ENCODE measurements around the gene NUP214. TPM values are rescaled to one million over a fixed set of nuclear protein-coding genes. Genes with fewer than 3 reads are reported as not detected.

The NUP214 gene
- total RNA-seq, 1 experiment from 2014 or later = 52.3 TPM

- Histone ChIP-seq H3K36me3 (ENCODE audit: control insufficient read depth, insufficient read depth, low read length) (no peaks in the 10 kb centered on the region), H3K27me3 (replicated peaks; ENCODE audit: control insufficient read depth, insufficient read depth, low read length) (no peaks in the 10 kb centered on the region), H3K9me3 (no peaks in the 10 kb centered on the region), H3K4me3 (ENCODE audit: low read depth, low read length) (no peak overlapping the region), H3K4me1 (no peaks in the 10 kb centered on the region)
- H3K4me1 Mint-ChIP-seq (ENCODE audit: low read depth, unreplicated experiment) = no peaks in the 10 kb centered on the region
- no peaks in the 10 kb centered on the region for H3K27me3 Mint-ChIP-seq (ENCODE audit: insufficient read depth, unreplicated experiment)
- no peak overlapping the region for H3K4me3 Mint-ChIP-seq (ENCODE audit: unreplicated experiment)
- no peaks in the 10 kb centered on the region for H3K36me3 Mint-ChIP-seq (ENCODE audit: insufficient read depth, unreplicated experiment)
- intact Hi-C loops (cut with micrococcal nuclease; ENCODE audit: unreplicated experiment) = no loop called here
- no peak for TF ChIP-seq CTCF (IDR thresholded peaks at IDR 0.05; ENCODE audit: insufficient read depth in 1 of 2, low read depth in 1 of 2, low read length in 1 of 2, severe bottlenecking in 1 of 2, unreplicated experiment in 1 of 2)
- H3K9me3 Mint-ChIP-seq (ENCODE audit: unreplicated experiment) = no peaks in the 10 kb centered on the region
- POLR2A ChIA-PET = no interaction called here
- no TSS peak for BruUV-seq (replicated peaks)
- CTCF ChIA-PET = no interaction called here
- DNase-seq = no peak
- no peak overlapping the region for H3K27ac Mint-ChIP-seq (ENCODE audit: unreplicated experiment)
Measured at GRCh38 chr9:131087354-131087893, 38.0 kb upstream of the NUP214 start.

GRCh38 chr9:131090025-131090787 is 35.2 kb upstream of the NUP214 start:
- Histone ChIP-seq H3K27me3 (replicated peaks; ENCODE audit: control insufficient read depth, insufficient read depth, low read length) (no peaks in the 10 kb centered on the region), H3K36me3 (ENCODE audit: control insufficient read depth, insufficient read depth, low read length) (no peaks in the 10 kb centered on the region), H3K9me3 (no peaks in the 10 kb centered on the region), H3K4me3 (ENCODE audit: low read depth, low read length) (no peak overlapping the region), H3K4me1 (no peaks in the 10 kb centered on the region)
- H3K4me1 Mint-ChIP-seq (ENCODE audit: low read depth, unreplicated experiment) = no peaks in the 10 kb centered on the region
- no peaks in the 10 kb centered on the region for H3K27me3 Mint-ChIP-seq (ENCODE audit: insufficient read depth, unreplicated experiment)
- H3K36me3 Mint-ChIP-seq (ENCODE audit: insufficient read depth, unreplicated experiment) = no peaks in the 10 kb centered on the region
- POLR2A ChIA-PET = no interaction called here
- H3K27ac Mint-ChIP-seq (ENCODE audit: unreplicated experiment) = no peak overlapping the region
- intact Hi-C loops (cut with micrococcal nuclease; ENCODE audit: unreplicated experiment) = no loop called here
- TF ChIP-seq CTCF (IDR thresholded peaks at IDR 0.05; ENCODE audit: insufficient read depth in 1 of 2, low read depth in 1 of 2, low read length in 1 of 2, severe bottlenecking in 1 of 2, unreplicated experiment in 1 of 2) = no peak
- BruUV-seq (replicated peaks) = no TSS peak
- H3K4me3 Mint-ChIP-seq (ENCODE audit: unreplicated experiment) = no peak overlapping the region
- CTCF ChIA-PET = no interaction called here
- no peaks in the 10 kb centered on the region for H3K9me3 Mint-ChIP-seq (ENCODE audit: unreplicated experiment)
- DNase-seq = no peak

GRCh38 chr9:131091352-131091992 is 33.9 kb upstream of the NUP214 start:
- Mint-ChIP-seq H3K4me1 (ENCODE audit: low read depth, unreplicated experiment) (no peaks in the 10 kb centered on the region), H3K36me3 (ENCODE audit: insufficient read depth, unreplicated experiment) (no peaks in the 10 kb centered on the region), H3K27ac (ENCODE audit: unreplicated experiment) (no peak overlapping the region), H3K9me3 (ENCODE audit: unreplicated experiment) (no peaks in the 10 kb centered on the region), H3K27me3 (ENCODE audit: insufficient read depth, unreplicated experiment) (no peaks in the 10 kb centered on the region), H3K4me3 (ENCODE audit: unreplicated experiment) (no peak overlapping the region)
- POLR2A ChIA-PET = no interaction called here
- intact Hi-C loops (cut with micrococcal nuclease; ENCODE audit: unreplicated experiment) = no loop called here
- no peak for TF ChIP-seq CTCF (IDR thresholded peaks at IDR 0.05; ENCODE audit: insufficient read depth in 1 of 2, low read depth in 1 of 2, low read length in 1 of 2, severe bottlenecking in 1 of 2, unreplicated experiment in 1 of 2)
- no peak for DNase-seq
- peaks cover 5% of the 10 kb centered on the region; the same call in 1 of the 2 replicates for H3K4me1 ChIP-seq
- H3K4me3 ChIP-seq (ENCODE audit: low read depth, low read length) = no peak overlapping the region
- CTCF ChIA-PET = interaction anchor here (0.5 kb wide), 1 partner anchor 607 kb away, joined by 3 read pairs; no protein-coding TSS in a partner anchor
- H3K36me3 ChIP-seq (ENCODE audit: control insufficient read depth, insufficient read depth, low read length) = no peaks in the 10 kb centered on the region
- no peaks in the 10 kb centered on the region for H3K9me3 ChIP-seq
- BruUV-seq (replicated peaks) = no TSS peak
- no peaks in the 10 kb centered on the region for H3K27me3 ChIP-seq (replicated peaks; ENCODE audit: control insufficient read depth, insufficient read depth, low read length)
